WI38 (cell line): ENCODE measurements around the gene FGF6.

Experiments
- H3K4me3 ChIP-seq: 2 replicates; pipeline ENCODE4 v1.5.1; 2011; ENCODE audit warnings: low read depth, mild to moderate bottlenecking, control low read depth, low read length
- TF ChIP-seq, protein P1 (sequence below): IDR thresholded peaks from 2 replicates; pipeline ENCODE4 v1.5.1; 2012; ENCODE audit warnings: low read depth, mild to moderate bottlenecking, control low read depth, low read length

Gene FGF6

DNA sequence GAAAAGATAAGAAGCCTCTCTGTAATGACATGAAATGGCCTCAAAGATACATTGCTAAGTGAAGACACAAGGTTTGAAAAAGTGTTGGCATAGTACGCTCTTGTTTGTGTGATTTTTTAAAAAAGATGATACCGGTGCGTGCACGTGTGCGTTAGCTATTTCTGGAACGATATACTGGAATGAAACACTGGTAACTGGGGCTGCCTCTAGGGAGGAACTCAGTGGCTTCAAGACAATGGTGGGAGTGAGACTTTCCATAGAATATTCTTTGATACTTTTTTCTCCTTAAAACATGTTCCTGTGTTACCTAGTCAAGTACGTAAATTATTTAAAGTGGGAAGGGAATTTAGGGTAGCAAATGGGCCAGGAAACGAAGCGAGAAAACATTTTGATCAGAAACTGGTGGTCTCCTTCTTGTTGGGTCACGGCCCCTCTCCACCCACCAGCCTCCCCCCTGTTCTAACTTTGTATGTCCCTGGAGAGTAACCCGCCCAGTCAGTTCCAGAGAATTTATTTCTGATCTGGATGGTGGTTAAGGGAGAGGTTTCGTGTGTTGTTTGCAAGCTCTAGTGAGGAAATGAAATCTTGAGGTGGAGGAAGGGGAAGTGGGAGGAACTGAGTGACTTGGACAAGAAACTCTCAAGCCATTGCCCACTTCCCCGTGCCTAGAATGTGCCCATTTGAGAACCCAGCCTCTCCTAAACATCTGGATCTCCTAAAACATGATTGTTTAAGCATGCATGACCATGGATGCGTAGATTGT, 6.6 kb downstream of the FGF6 start:
- TF ChIP-seq, protein P1, sequence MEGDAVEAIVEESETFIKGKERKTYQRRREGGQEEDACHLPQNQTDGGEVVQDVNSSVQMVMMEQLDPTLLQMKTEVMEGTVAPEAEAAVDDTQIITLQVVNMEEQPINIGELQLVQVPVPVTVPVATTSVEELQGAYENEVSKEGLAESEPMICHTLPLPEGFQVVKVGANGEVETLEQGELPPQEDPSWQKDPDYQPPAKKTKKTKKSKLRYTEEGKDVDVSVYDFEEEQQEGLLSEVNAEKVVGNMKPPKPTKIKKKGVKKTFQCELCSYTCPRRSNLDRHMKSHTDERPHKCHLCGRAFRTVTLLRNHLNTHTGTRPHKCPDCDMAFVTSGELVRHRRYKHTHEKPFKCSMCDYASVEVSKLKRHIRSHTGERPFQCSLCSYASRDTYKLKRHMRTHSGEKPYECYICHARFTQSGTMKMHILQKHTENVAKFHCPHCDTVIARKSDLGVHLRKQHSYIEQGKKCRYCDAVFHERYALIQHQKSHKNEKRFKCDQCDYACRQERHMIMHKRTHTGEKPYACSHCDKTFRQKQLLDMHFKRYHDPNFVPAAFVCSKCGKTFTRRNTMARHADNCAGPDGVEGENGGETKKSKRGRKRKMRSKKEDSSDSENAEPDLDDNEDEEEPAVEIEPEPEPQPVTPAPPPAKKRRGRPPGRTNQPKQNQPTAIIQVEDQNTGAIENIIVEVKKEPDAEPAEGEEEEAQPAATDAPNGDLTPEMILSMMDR = no peak
- no peak overlapping the region for H3K4me3 ChIP-seq

DNA sequence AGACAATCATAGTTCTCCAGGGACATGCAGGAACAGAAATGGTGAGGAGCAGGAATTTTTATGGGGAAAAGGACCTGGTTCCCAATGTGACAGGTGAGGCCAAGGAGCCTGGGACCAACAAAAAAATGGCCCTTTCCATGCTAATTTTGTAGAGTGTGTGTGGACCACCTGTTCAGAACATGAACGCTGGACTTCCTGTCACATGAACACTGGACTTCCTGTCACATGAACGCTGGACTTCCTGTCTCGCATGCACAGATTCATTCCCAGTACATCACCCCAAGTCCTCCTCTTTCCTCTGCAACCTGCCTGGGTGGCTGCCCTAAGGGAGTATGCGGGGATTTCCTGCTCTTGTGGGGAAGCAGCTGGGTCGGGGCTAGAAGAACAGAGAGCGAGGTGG, 10.1 kb downstream of the FGF6 start:
- TF ChIP-seq, protein P1 = no peak

DNA sequence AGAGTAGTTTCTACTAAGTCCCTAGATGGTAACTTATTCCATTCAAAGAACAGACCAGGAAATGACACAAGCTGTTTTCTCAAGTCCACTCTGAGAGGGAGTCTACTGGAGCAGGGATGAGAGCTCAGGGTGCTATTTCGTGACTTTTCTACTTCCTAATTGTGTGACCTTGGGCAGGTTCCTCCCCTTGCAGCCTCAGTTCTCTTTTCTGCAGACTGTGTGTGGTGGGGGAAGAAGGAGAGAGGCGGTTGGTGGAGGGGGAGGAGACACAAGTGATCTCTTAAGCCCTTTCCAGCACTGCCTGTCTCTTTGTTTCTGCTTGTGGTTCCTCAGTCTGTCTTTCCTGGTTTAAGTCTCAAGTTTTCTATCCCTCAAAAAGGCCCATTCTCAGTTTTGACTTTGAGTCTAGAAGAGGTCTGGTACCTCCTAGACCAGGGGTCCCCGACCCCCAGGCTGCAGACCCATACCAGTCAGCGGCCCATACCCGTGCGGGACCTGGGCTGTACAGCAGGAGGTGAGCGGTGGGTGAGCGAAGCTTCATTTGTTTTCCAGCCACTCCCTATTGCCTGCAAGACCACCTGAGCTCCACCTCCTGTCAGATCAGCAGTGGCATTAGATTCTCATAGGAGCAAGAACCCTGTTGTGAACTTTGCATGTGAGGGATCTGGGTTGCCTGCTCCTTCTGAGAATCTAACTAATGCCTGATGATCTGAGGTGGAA, 10.7 kb downstream of the FGF6 start:
- TF ChIP-seq, protein P1 = no peak
- H3K4me3 ChIP-seq = no peak overlapping the region

More for the DNA sequence above, 10.1 kb downstream of the FGF6 start:
- H3K4me3 ChIP-seq = no peak overlapping the region

DNA sequence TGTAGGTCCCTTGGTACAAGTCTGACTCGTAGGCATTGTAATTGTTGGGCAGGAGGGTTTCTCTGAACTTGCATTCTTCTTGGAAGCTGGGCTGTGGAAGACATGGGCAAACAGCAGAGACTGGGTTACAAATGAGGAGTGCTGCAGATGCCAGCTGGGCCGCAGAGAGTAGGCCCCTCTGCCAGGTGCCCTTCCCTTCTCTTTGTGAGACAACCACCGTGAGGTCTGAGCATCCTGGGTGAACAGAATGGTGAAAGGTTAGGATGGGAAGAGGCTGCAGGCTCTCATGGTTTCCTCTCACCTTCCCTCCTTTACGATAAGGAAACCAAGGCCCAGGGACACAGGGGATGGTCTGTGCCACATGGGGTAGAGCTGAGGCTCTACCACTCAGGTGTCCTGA, 11.3 kb downstream of the FGF6 start:
- H3K4me3 ChIP-seq = no peak overlapping the region

DNA sequence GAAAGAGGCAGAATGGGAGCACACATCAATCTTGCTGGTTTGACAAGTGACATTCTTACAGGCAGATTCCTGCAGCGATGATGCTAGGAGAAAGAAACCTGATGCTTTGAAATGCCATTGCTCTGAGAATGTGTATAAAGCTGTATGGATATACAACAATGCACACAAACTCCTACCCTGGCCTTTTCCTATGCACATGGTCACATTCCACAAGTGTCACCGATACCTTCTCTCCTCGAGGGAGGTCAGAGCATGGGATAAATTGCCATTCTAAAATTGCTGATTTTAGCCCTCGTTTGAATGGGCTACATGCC, 11.9 kb downstream of the FGF6 start:
- TF ChIP-seq, protein P1 = no peak
- no peak overlapping the region for H3K4me3 ChIP-seq

More for the DNA sequence above, 11.3 kb downstream of the FGF6 start:
- TF ChIP-seq, protein P1 = no peak

DNA sequence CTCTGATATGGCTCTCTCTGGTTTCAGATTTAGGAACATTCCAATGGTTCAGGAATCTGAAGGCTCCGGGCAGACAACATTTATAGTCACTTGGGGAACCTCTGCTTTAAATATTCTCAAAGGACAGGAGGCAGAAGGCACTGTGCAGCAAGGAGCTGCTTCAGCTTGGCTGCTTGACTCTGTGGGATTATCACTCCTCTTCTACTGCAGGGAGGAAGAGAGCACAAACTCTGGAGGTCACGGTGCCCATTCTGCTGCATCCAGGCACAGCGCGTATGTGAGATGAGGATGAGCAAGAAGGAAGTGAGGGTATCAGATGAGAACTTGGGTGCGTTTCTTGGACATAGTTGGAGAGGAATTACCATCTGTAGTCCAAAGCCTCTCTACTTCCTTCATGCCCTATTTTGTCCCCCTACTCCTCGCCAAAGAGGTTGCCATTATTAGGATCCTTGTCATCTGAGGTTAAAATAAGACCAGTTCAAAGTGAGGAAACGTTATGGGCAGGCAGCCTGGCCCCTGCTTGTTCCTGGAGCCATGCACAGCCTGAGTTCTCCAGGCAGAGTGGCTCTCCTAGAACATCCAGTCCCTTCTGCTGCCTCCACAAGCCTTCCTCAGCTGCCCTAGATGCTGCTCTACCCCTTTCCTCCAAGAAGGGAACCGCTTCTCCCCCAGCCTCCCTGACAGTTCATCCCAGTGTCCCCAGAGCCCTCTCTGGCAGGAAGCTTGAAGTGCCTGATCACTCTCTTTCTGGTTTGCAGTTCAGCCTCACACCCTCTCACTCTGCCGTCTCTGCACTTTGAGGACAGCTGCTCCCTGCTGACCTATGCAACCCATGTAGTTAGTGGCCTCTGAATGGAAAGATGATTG, 12.5 kb downstream of the FGF6 start:
- TF ChIP-seq, protein P1 = no peak

More for the DNA sequence above, 12.5 kb downstream of the FGF6 start:
- no peak overlapping the region for H3K4me3 ChIP-seq
